C4-2B (cell line): ENCODE data around the gene SLC16A13.
A peak's percentile ranks its signal among the peaks of the same experiment; 100 is the strongest.

Source experiments
- CTCF ChIP-seq: fragments of 450-650 bp; conservative IDR thresholded peaks from 2 replicates; pipeline ENCODE4 v1.5.1; 2017; ENCODE audit warnings: mild to moderate bottlenecking
- ZFX ChIP-seq: fragments of 450-650 bp; IDR thresholded peaks from 2 replicates; pipeline ENCODE4 v1.6.1; 2017

GRCh38 chr17:7001318-7001961 is 34.4 kb upstream of the SLC16A13 start:
- TF ChIP-seq CTCF (peak; percentile 89), ZFX (no peak)
